NCI-H146 (cell line): ENCODE results near the gene CRYZL1.

Experiments
- DNase-seq: peaks from one replicate; lab custom pipeline; 2025; lab: John Stamatoyannopoulos, UW

Gene CRYZL1

GRCh38 chr21:33661146-33661545, 19.6 kb upstream of the CRYZL1 start:
- no peak for DNase-seq

- no peak for DNase-seq
Measured at GRCh38 chr21:33660406-33660805, 18.9 kb upstream of the CRYZL1 start.

- no peak for DNase-seq
Measured at GRCh38 chr21:33659568-33659949, 18.0 kb upstream of the CRYZL1 start.

GRCh38 chr21:33658919-33659567, 17.5 kb upstream of the CRYZL1 start:
- DNase-seq = no peak

GRCh38 chr21:33657124-33657820, 15.7 kb upstream of the CRYZL1 start:
- DNase-seq = no peak

GRCh38 chr21:33655588-33656221, 14.2 kb upstream of the CRYZL1 start:
- no peak for DNase-seq

GRCh38 chr21:33654412-33654811, 12.9 kb upstream of the CRYZL1 start:
- DNase-seq = no peak

GRCh38 chr21:33651965-33652680, 10.6 kb upstream of the CRYZL1 start:
- DNase-seq = peak; percentile 54

GRCh38 chr21:33650929-33651509, 9.5 kb upstream of the CRYZL1 start:
- DNase-seq = peak; percentile 11

- DNase-seq = peak; percentile 23
Measured at GRCh38 chr21:33650230-33650629, 8.7 kb upstream of the CRYZL1 start.

- DNase-seq = no peak
Measured at GRCh38 chr21:33648555-33648954, 7.0 kb upstream of the CRYZL1 start.

GRCh38 chr21:33647587-33647986, 6.0 kb upstream of the CRYZL1 start:
- no peak for DNase-seq

GRCh38 chr21:33645730-33646129, 4.2 kb upstream of the CRYZL1 start:
- no peak for DNase-seq

GRCh38 chr21:33644383-33645074, 3.0 kb upstream of the CRYZL1 start:
- DNase-seq = no peak

GRCh38 chr21:33643658-33644311, 2.2 kb upstream of the CRYZL1 start:
- DNase-seq = peak; percentile 20

- DNase-seq = peak; percentile 19
Measured at GRCh38 chr21:33642896-33643657, 1.5 kb upstream of the CRYZL1 start.

- DNase-seq = peak; percentile 98
Measured at GRCh38 chr21:33642027-33642895, 720 bp upstream of the CRYZL1 start, which contains the start of gene ITSN1. ITSN1 (plus strand) TSS chr21:33642501; CDS start chr21:33718829, 76,328 bp downstream.

GRCh38 chr21:33640697-33641351, 717 bp downstream of the CRYZL1 start:
- DNase-seq = peak; percentile 58

GRCh38 chr21:33634254-33634653, 7.3 kb downstream of the CRYZL1 start:
- no peak for DNase-seq
